Dermis microvascular lymphatic vessel endothelial cell (primary cell): ENCODE measurements around the gene DYNC2I2. TPM values are rescaled to one million over a fixed set of nuclear protein-coding genes. Genes with fewer than 3 reads are reported as not detected.
"Not testable (repeated sequence)": the region's sequence is repeated elsewhere in the genome, so short reads cannot be mapped to it uniquely, and the experiment has no call there.

ENCODE experiments used
- DNase-seq, 2 donors: peaks; one replicate each; pipeline versions ENCODE4 v3.0.0 to v3.0.0-alpha.2; 2010; ENCODE audit warnings: low read depth in 2 of 2
- total RNA-seq: library from RNA; depleted of rRNA; stranded (reverse); fragments of >200 nt; gene quantifications from 2 replicates; pipeline ENCODE4 v1.2.1, GENCODE V29; 2014

The DYNC2I2 gene
- total RNA-seq, 1 donor from 2014 or later = 65.9 TPM

- no peak for DNase-seq
Measured at GRCh38 chr9:128619127-128619526, 37.5 kb downstream of the DYNC2I2 start.

- no peak for DNase-seq
Measured at GRCh38 chr9:128617943-128618342, 38.7 kb downstream of the DYNC2I2 start.

GRCh38 chr9:128615571-128615970 lies 41.1 kb downstream of the DYNC2I2 start:
- DNase-seq = no peak

GRCh38 chr9:128614728-128615127 lies 41.9 kb downstream of the DYNC2I2 start:
- DNase-seq = no peak

- DNase-seq = no peak
Measured at GRCh38 chr9:128611600-128612394, 44.9 kb downstream of the DYNC2I2 start.

- no peak for DNase-seq
Measured at GRCh38 chr9:128610897-128611296, 45.8 kb downstream of the DYNC2I2 start.

GRCh38 chr9:128607642-128608350 lies 48.9 kb downstream of the DYNC2I2 start:
- DNase-seq = no peak

GRCh38 chr9:128603697-128604096 lies 53.0 kb downstream of the DYNC2I2 start:
- DNase-seq = no peak

- DNase-seq = no peak
Measured at GRCh38 chr9:128600099-128600498, 56.5 kb downstream of the DYNC2I2 start.

- no peak for DNase-seq
Measured at GRCh38 chr9:128595471-128595870, 61.2 kb downstream of the DYNC2I2 start.

GRCh38 chr9:128593856-128594255 lies 62.8 kb downstream of the DYNC2I2 start:
- no peak for DNase-seq

GRCh38 chr9:128593039-128593438 lies 63.6 kb downstream of the DYNC2I2 start:
- DNase-seq = no peak

- DNase-seq = no peak
Measured at GRCh38 chr9:128588581-128589233, 67.9 kb downstream of the DYNC2I2 start.

GRCh38 chr9:128587453-128587852 lies 69.2 kb downstream of the DYNC2I2 start:
- no peak for DNase-seq

GRCh38 chr9:128586934-128587333 lies 69.7 kb downstream of the DYNC2I2 start:
- not testable (repeated sequence) for DNase-seq

GRCh38 chr9:128585155-128585554 lies 71.5 kb downstream of the DYNC2I2 start:
- DNase-seq = not testable (repeated sequence)

Other genes with a start within 250 kb of the DYNC2I2 start
- 17.5 and 28.2 TPM in 2 replicates for gene CERCAM, start 236.0 kb downstream of the DYNC2I2 start, total RNA-seq
- 23.4 and 24.8 TPM in 2 replicates for gene ODF2, start 200.8 kb downstream of the DYNC2I2 start, total RNA-seq
- 10.0 and 15.7 TPM in 2 replicates for gene GLE1, start 152.1 kb downstream of the DYNC2I2 start, total RNA-seq
- gene SPTAN1, start 104.3 kb downstream of the DYNC2I2 start, total RNA-seq = 472 TPM in 2 replicates
- gene SET, start 32.4 kb upstream of the DYNC2I2 start, total RNA-seq = 253 and 370 TPM in 2 replicates
- 10.2 and 12.1 TPM in 2 replicates for gene PKN3, start 45.7 kb upstream of the DYNC2I2 start, total RNA-seq
- 46.1 and 55.5 TPM in 2 replicates for gene ZDHHC12, start 67.3 kb upstream of the DYNC2I2 start, total RNA-seq
- gene ZER1, start 115.1 kb upstream of the DYNC2I2 start, total RNA-seq = 10.4 and 19.8 TPM in 2 replicates
- gene TBC1D13, start 130.4 kb upstream of the DYNC2I2 start, total RNA-seq = 9.6 and 16.7 TPM in 2 replicates
- gene ENDOG, start 161.7 kb upstream of the DYNC2I2 start, total RNA-seq = 24.6 and 29.5 TPM in 2 replicates
- gene SPOUT1, start 172.9 kb upstream of the DYNC2I2 start, total RNA-seq = 10.3 and 18.1 TPM in 2 replicates
- gene KYAT1, start 225.1 kb upstream of the DYNC2I2 start, total RNA-seq = 4.7 and 5.4 TPM in 2 replicates
- 68.8 and 117 TPM in 2 replicates for gene LRRC8A, start 225.3 kb upstream of the DYNC2I2 start, total RNA-seq